ENCODE measurements around the gene RPS23.

GRCh38 chr5:82278711-82279370 is 687 bp upstream of the RPS23 start:
- TF ChIP-seq FOSL1 (IDR thresholded peaks at IDR 0.05; ENCODE audit: low read depth) (no peak), CTCF (IDR thresholded peaks at IDR 0.05 in 2 of 3, conservative IDR thresholded peaks at IDR 0.05 in 1 of 3; ENCODE audit: borderline replicate concordance in 1 of 3, insufficient read depth in 1 of 3, low read depth in 2 of 3, low read length in 2 of 3) (no peak)
